ENCODE measurements around the gene RPUSD1.

GRCh38 chr16:778447-778846, 9.7 kb downstream of the RPUSD1 start:
- no peak for TF ChIP-seq CTCF (conservative IDR thresholded peaks at IDR 0.05 in 1 of 2, IDR thresholded peaks at IDR 0.05 in 1 of 2; ENCODE audit: low read depth in 1 of 2, low read length in 2 of 2)
- TF ChIP-seq EZH2 (IDR thresholded peaks at IDR 0.05; ENCODE audit: low read length, missing control alignments): no peak

Measured in fibroblast of lung (primary cell).